Fibroblast of lung (primary cell): ENCODE results near the gene H1-8. TPM values are rescaled to one million over a fixed set of nuclear protein-coding genes. Genes with fewer than 3 reads are reported as not detected.

Experiments used
- DNase-seq, 2 donors: peaks; one replicate each; pipeline versions ENCODE4 v3.0.0 to v3.0.0-alpha.2; 2010; ENCODE audit warnings: low read depth in 2 of 2
- H2AFZ ChIP-seq: 2 replicates; pipeline ENCODE4 v1.5.1; 2012; ENCODE audit warnings: low read length, control low read depth, inconsistent platforms
- H3K27ac ChIP-seq: 2 replicates; pipeline ENCODE4 v1.5.1; 2011; ENCODE audit warnings: low read length, control low read depth; ENCODE audit not compliant: insufficient read depth
- H3K27me3 ChIP-seq: 2 replicates; pipeline ENCODE4 v1.5.1; 2011; ENCODE audit warnings: mild to moderate bottlenecking, low read length; ENCODE audit not compliant: control insufficient read depth, insufficient read depth
- H3K36me3 ChIP-seq: 2 replicates; pipeline ENCODE4 v1.5.1; 2011; ENCODE audit warnings: low read length; ENCODE audit not compliant: control insufficient read depth, insufficient read depth
- H3K4me1 ChIP-seq: 2 replicates; pipeline ENCODE4 v1.5.1; 2011; ENCODE audit warnings: low read length; ENCODE audit not compliant: control insufficient read depth, insufficient read depth; ENCODE audit errors: extremely low read depth
- H3K4me2 ChIP-seq: 2 replicates; pipeline ENCODE4 v1.5.1; 2011; ENCODE audit warnings: low read length, control low read depth; ENCODE audit not compliant: insufficient read depth; ENCODE audit errors: extremely low read depth
- H3K4me3 ChIP-seq, 4 experiments: fragments of 200-600 bp in 1 of 4; sonication (generic) in 1 of 4; replicated peaks in 1 of 4; 2 replicates each; pipeline ENCODE4 v1.5.1; 2011 to 2016; ENCODE audit warnings: low read length in 4 of 4, low read depth in 3 of 4, mild to moderate bottlenecking in 3 of 4, control low read depth in 2 of 4, inconsistent platforms in 1 of 4, mixed read lengths in 1 of 4; ENCODE audit not compliant: insufficient read depth in 1 of 4; ENCODE audit errors: control extremely low read depth in 1 of 4
- H3K79me2 ChIP-seq: 2 replicates; pipeline ENCODE4 v1.5.1; 2012; ENCODE audit warnings: mild to moderate bottlenecking, low read length, inconsistent platforms; ENCODE audit not compliant: control insufficient read depth, insufficient read depth
- H3K9ac ChIP-seq: 2 replicates; pipeline ENCODE4 v1.5.1; 2011; ENCODE audit warnings: mild to moderate bottlenecking, low read length, control low read depth; ENCODE audit not compliant: insufficient read depth
- H3K9me3 ChIP-seq: 2 replicates; pipeline ENCODE4 v1.5.1; 2012; ENCODE audit warnings: low read depth, low read length; ENCODE audit not compliant: control insufficient read depth, insufficient read depth
- H4K20me1 ChIP-seq: 2 replicates; pipeline ENCODE4 v1.5.1; 2011; ENCODE audit warnings: low read length; ENCODE audit not compliant: control insufficient read depth, insufficient read depth; ENCODE audit errors: extremely low read depth
- CTCF ChIP-seq, 2 donors: IDR thresholded peaks in 1 of 2; conservative IDR thresholded peaks in 1 of 2; 1 replicate in 1 of 2; 2 replicates in 1 of 2; pipeline ENCODE4 v1.5.1; 2011 to 2012; ENCODE audit warnings: low read length in 2 of 2, control low read depth in 1 of 2, inconsistent platforms in 1 of 2, low read depth in 1 of 2, mild to moderate bottlenecking in 1 of 2
- EZH2 ChIP-seq: IDR thresholded peaks from 2 replicates; pipeline ENCODE4 v1.5.1; 2012; ENCODE audit warnings: low read length, control low read depth, mild to moderate bottlenecking; ENCODE audit errors: missing control alignments
- polyA plus RNA-seq, 2 donors: library from polyadenylated mRNA; depleted of rRNA in 1 of 2; stranded (reverse) in 1 of 2; unstranded in 1 of 2; fragments of >200 nt; gene quantifications; 2 replicates each; pipeline ENCODE4 v1.2.1, GENCODE V29; 2011 to 2012; ENCODE audit warnings: missing spikeins in 1 of 2
- total RNA-seq: library from RNA; depleted of rRNA; stranded (reverse); fragments of >200 nt; gene quantifications from 2 replicates; pipeline ENCODE4 v1.2.1, GENCODE V29; 2014

The H1-8 gene
- total and polyA plus RNA-seq, 2 donors (not counting 1 experiment from before 2014, with no cell fraction given): not detected

GRCh38 chr3:129526121-129526900, 16.7 kb upstream of the H1-8 start:
- Histone ChIP-seq H3K4me1 (peaks cover 3% of the 10 kb centered on the region), H3K36me3 (no peaks in the 10 kb centered on the region), H3K79me2 (no peaks in the 10 kb centered on the region), H2AFZ (no peak overlapping the region), H3K4me2 (no peak overlapping the region), H3K9ac (no peak overlapping the region), H3K9me3 (no peaks in the 10 kb centered on the region), H4K20me1 (no peaks in the 10 kb centered on the region), H3K4me3 (no peak overlapping the region), H3K27me3 (no peaks in the 10 kb centered on the region), H3K27ac (no peak overlapping the region)
- TF ChIP-seq CTCF (conservative IDR thresholded peaks at IDR 0.05 in 1 of 2, IDR thresholded peaks at IDR 0.05 in 1 of 2; ENCODE audit: low read depth in 1 of 2, low read length in 2 of 2): no peak
- TF ChIP-seq EZH2: no peak
- no peak for DNase-seq

- no peak overlapping the region for H3K4me2 ChIP-seq
- H3K27ac ChIP-seq: no peak overlapping the region
- H3K9ac ChIP-seq: no peak overlapping the region
- no peak overlapping the region for H2AFZ ChIP-seq
- TF ChIP-seq CTCF (conservative IDR thresholded peaks at IDR 0.05 in 1 of 2, IDR thresholded peaks at IDR 0.05 in 1 of 2; ENCODE audit: low read depth in 1 of 2, low read length in 2 of 2): no peak
- TF ChIP-seq EZH2: no peak
- no peak overlapping the region for H3K4me3 ChIP-seq
- H3K79me2 ChIP-seq: no peaks in the 10 kb centered on the region
- no peaks in the 10 kb centered on the region for H4K20me1 ChIP-seq
- no peaks in the 10 kb centered on the region for H3K9me3 ChIP-seq
- DNase-seq: no peak
- H3K36me3 ChIP-seq: no peaks in the 10 kb centered on the region
- peaks cover 3% of the 10 kb centered on the region for H3K4me1 ChIP-seq
- H3K27me3 ChIP-seq: no peaks in the 10 kb centered on the region
These were observed 15.7 kb upstream of the H1-8 start for GRCh38 chr3:129527262-129527661.

GRCh38 chr3:129528589-129529100, 14.3 kb upstream of the H1-8 start, which contains the start of gene RHO:
RHO (plus strand) TSS chr3:129528639; CDS start chr3:129528734, 95 bp downstream.
- Histone ChIP-seq H4K20me1 (no peaks in the 10 kb centered on the region), H3K9ac (no peak within 1 kb of the TSS), H3K36me3 (no peaks in the 10 kb centered on the region), H3K4me2 (no peak within 1 kb of the TSS), H3K79me2 (no peaks in the 10 kb centered on the region), H3K4me1 (peaks cover 3% of the 10 kb centered on the region), H3K27ac (no peak within 1 kb of the TSS), H3K27me3 (no peaks in the 10 kb centered on the region), H3K9me3 (no peaks in the 10 kb centered on the region), H3K4me3 (no peak within 1 kb of the TSS), H2AFZ (no peak within 1 kb of the TSS)
- no peak for TF ChIP-seq EZH2
- no peak for TF ChIP-seq CTCF (conservative IDR thresholded peaks at IDR 0.05 in 1 of 2, IDR thresholded peaks at IDR 0.05 in 1 of 2; ENCODE audit: low read depth in 1 of 2, low read length in 2 of 2)
- no peak for DNase-seq
